Retinal pigment epithelial cell (primary cell): ENCODE results near the gene CTAGE1.

ENCODE experiments used
- DNase-seq: peaks from one replicate; pipeline ENCODE4 v3.0.0-alpha.2; 2010; ENCODE audit warnings: low read depth
- H3K4me3 ChIP-seq: 2 replicates; pipeline ENCODE4 v1.5.1; 2011; ENCODE audit warnings: mild to moderate bottlenecking, low read length, control low read depth, moderate library complexity
- TF ChIP-seq, protein P1 (sequence below): conservative IDR thresholded peaks from 2 replicates; pipeline ENCODE4 v1.5.1; 2011; ENCODE audit warnings: low read depth, low read length, control low read depth, inconsistent platforms

The CTAGE1 gene

GRCh38 chr18:22434973-22435608 is 17.4 kb upstream of the CTAGE1 start:
- no peak overlapping the region for H3K4me3 ChIP-seq
- DNase-seq: no peak
- TF ChIP-seq, protein P1, sequence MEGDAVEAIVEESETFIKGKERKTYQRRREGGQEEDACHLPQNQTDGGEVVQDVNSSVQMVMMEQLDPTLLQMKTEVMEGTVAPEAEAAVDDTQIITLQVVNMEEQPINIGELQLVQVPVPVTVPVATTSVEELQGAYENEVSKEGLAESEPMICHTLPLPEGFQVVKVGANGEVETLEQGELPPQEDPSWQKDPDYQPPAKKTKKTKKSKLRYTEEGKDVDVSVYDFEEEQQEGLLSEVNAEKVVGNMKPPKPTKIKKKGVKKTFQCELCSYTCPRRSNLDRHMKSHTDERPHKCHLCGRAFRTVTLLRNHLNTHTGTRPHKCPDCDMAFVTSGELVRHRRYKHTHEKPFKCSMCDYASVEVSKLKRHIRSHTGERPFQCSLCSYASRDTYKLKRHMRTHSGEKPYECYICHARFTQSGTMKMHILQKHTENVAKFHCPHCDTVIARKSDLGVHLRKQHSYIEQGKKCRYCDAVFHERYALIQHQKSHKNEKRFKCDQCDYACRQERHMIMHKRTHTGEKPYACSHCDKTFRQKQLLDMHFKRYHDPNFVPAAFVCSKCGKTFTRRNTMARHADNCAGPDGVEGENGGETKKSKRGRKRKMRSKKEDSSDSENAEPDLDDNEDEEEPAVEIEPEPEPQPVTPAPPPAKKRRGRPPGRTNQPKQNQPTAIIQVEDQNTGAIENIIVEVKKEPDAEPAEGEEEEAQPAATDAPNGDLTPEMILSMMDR: no peak

DNA sequence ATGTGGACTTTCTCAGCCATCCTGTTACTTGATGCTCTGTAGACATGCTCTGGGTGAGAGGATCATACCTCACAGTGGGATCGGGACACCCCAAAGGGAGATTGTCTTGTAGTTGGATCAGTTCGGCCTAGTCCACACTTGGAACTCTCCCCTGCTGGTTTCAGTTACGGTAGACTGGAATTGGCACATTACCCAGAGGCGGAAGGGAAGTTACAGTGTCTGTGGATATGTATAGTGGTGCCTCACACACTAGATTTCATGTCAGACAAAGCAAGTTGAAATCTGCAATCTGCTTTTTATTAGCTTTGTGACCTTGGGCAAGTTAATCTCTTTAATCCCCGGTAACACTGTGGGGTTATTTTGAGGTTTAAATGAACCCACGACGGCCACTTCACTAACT is 16.2 kb upstream of the CTAGE1 start:
- no peak overlapping the region for H3K4me3 ChIP-seq
- peak; percentile 40 for DNase-seq
- TF ChIP-seq, protein P1: no peak

- DNase-seq: peak; percentile 70
- no peak overlapping the region for H3K4me3 ChIP-seq
- TF ChIP-seq, protein P1: no peak
Observed at GRCh38 chr18:22432657-22433137, 15.0 kb upstream of the CTAGE1 start.

DNA sequence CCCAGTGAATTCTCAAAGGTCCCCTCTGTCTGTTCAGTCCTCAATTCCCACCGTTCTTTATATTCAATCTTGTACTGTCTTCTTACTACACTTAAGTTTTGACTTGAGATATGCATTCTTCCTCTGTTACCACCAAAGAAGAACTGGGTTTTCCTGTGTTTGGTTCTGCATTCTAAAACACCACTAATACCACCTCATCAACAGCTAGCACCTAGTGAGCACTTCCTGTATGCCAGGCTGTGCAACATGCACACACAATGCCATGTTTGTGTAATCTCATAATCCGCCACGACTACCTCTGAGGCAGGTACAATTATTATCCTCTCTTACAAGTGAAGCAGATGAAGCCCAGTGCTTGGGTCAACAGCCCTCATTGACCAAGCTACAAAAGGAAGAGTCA is 11.8 kb upstream of the CTAGE1 start:
- TF ChIP-seq, protein P1: no peak
- H3K4me3 ChIP-seq: no peak overlapping the region
- DNase-seq: no peak

- no peak overlapping the region for H3K4me3 ChIP-seq
- TF ChIP-seq, protein P1: no peak
- DNase-seq: no peak
Observed at GRCh38 chr18:22428672-22429071, 11.0 kb upstream of the CTAGE1 start.

DNA sequence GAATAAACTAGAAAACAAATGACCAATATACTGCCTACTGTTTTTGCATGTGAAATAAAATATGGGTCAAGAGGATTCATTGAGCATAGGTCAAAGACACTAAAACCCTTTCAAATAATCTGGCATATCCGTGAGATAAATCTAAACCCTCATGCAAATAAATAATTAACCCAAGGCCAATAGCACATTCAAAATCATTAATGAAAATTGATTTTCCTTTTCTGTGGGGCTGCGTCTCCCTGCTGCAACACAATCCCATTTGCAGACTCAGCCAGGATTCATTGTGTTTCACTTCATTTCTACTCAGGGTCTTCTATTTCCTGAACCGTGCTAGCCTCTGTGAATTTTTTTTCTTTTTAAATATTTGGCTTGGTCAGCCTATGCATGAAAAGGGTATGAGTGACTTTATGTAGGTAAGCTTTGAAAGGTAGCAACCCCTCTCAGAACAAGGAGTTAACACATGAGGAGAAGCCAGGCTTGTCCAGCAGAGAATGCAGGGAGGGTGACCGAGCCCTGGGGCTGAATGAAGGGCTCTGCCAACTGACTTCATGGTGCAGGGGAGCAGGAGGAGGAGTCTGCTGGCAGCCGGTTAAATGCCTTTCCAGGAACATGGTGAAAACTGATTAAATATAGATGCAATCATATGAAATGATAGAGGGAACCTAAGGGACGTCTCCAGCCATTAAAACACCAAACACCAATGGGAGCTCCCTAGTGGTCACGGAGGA is 10.3 kb upstream of the CTAGE1 start:
- TF ChIP-seq, protein P1: no peak

GRCh38 chr18:22424565-22424963 is 6.8 kb upstream of the CTAGE1 start:
- no peak for DNase-seq
- TF ChIP-seq, protein P1: no peak
- H3K4me3 ChIP-seq: no peak overlapping the region

More for the DNA sequence above, 10.3 kb upstream of the CTAGE1 start:
- H3K4me3 ChIP-seq: no peak overlapping the region
- no peak for DNase-seq
